MM.1S (cell line): ENCODE data around the gene C1orf198.

Experiments
- DNase-seq: peaks from one replicate; pipeline ENCODE4 v3.0.0-alpha.2; 2015
- H2AFZ ChIP-seq: fragments of 300-600 bp; sonication (generic); 2 replicates; pipeline ENCODE4 v1.6.0; 2016; ENCODE audit warnings: antibody characterized with exemption, low read length
- H3F3A ChIP-seq: fragments of 300-600 bp; sonication (generic); 2 replicates; pipeline ENCODE4 v1.6.1; 2016; ENCODE audit warnings: mild to moderate bottlenecking, antibody characterized with exemption, low read length, moderate library complexity, mixed read lengths; ENCODE audit not compliant: insufficient read depth
- H3K27ac ChIP-seq: fragments of 300-600 bp; sonication (generic); 2 replicates; pipeline ENCODE4 v1.5.1; 2016; ENCODE audit warnings: mild to moderate bottlenecking, low read length
- H3K27me3 ChIP-seq: fragments of 300-600 bp; sonication (generic); replicated peaks from 2 replicates; pipeline ENCODE4 v1.6.0; 2016; ENCODE audit warnings: low read length; ENCODE audit not compliant: insufficient read depth
- H3K36me3 ChIP-seq: fragments of 300-600 bp; sonication (generic); replicated peaks from 2 replicates; pipeline ENCODE4 v1.6.1; 2016; ENCODE audit warnings: mild to moderate bottlenecking, low read length, mixed read lengths; ENCODE audit not compliant: insufficient read depth
- H3K4me1 ChIP-seq: fragments of 300-600 bp; sonication (generic); 2 replicates; pipeline ENCODE4 v1.6.1; 2016; ENCODE audit warnings: low read length, mixed read lengths
- H3K4me2 ChIP-seq: fragments of 300-600 bp; sonication (generic); 2 replicates; pipeline ENCODE4 v1.6.0; 2016; ENCODE audit warnings: low read depth, low read length
- H3K4me3 ChIP-seq: fragments of 300-600 bp; sonication (generic); 2 replicates; pipeline ENCODE4 v1.5.1; 2016; ENCODE audit warnings: low read length, mixed read lengths
- H3K79me2 ChIP-seq: fragments of 300-600 bp; sonication (generic); 2 replicates; pipeline ENCODE4 v1.6.1; 2016; ENCODE audit warnings: mixed run types, low read length, mixed read lengths
- H3K9ac ChIP-seq: fragments of 300-600 bp; sonication (generic); 2 replicates; pipeline ENCODE4 v1.6.1; 2016; ENCODE audit warnings: low read length, mixed read lengths
- H3K9me2 ChIP-seq: fragments of 300-600 bp; sonication (generic); replicated peaks from 2 replicates; pipeline ENCODE4 v1.6.1; 2016; ENCODE audit warnings: mild to moderate bottlenecking, low read length, mixed read lengths; ENCODE audit not compliant: insufficient read depth
- H3K9me3 ChIP-seq: fragments of 300-600 bp; sonication (generic); replicated peaks from 2 replicates; pipeline ENCODE4 v1.6.1; 2016; ENCODE audit warnings: mild to moderate bottlenecking, low read length, mixed read lengths; ENCODE audit not compliant: insufficient read depth
- H4K20me1 ChIP-seq: fragments of 300-600 bp; sonication (generic); 2 replicates; pipeline ENCODE4 v1.6.1; 2016; ENCODE audit warnings: mild to moderate bottlenecking, low read length, moderate library complexity, mixed read lengths; ENCODE audit not compliant: insufficient read depth
- EZH2 ChIP-seq: fragments of 300-600 bp; sonication (generic); optimal IDR thresholded peaks from 2 replicates; pipeline ENCODE3; 2017; ENCODE audit warnings: low read depth, mild to moderate bottlenecking, antibody characterized with exemption, low read length, mixed read lengths
- EZH2phosphoT487 ChIP-seq: fragments of 300-600 bp; sonication (generic); IDR thresholded peaks from 2 replicates; pipeline ENCODE4 v1.6.1; 2018; ENCODE audit warnings: antibody characterized with exemption, low read length
- TF ChIP-seq, protein P1 (sequence below): fragments of 300-600 bp; sonication (generic); IDR thresholded peaks from 2 replicates; pipeline ENCODE4 v1.5.1; 2016; ENCODE audit warnings: antibody characterized with exemption, low read length, mixed read lengths

The C1orf198 gene

DNA sequence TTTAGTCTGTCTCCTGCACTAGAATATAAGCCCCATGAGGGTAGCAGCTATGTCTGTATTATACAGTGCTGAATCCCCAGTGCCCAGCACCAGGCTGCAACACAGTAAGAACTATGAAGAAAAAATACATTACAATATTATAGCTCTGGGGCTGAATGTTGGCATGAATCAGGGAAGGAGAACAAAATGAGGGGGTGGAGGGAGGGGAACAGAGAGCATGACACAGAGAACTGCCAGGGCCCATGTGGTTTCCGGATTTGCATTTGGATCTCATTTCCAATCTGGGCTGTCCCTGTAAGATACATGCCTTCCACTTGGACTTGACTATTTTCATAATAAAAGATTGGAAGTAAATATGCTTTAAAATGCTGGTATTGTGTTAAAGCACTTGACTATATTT is 35.8 kb downstream of the C1orf198 start:
- Histone ChIP-seq H2AFZ (no peak overlapping the region), H3K36me3 (no peaks in the 10 kb centered on the region), H3K4me3 (no peak overlapping the region), H3K9ac (no peak overlapping the region), H3K4me1 (peaks cover 18% of the 10 kb centered on the region), H3K27ac (no peak overlapping the region), H3K79me2 (no peaks in the 10 kb centered on the region), H3K9me3 (no peaks in the 10 kb centered on the region), H3K27me3 (no peaks in the 10 kb centered on the region), H4K20me1 (no peaks in the 10 kb centered on the region), H3K4me2 (no peak overlapping the region), H3K9me2 (no peaks in the 10 kb centered on the region), H3F3A (peaks cover 16% of the 10 kb centered on the region)
- DNase-seq: no peak
- no peak for TF ChIP-seq EZH2
- TF ChIP-seq, protein P1, sequence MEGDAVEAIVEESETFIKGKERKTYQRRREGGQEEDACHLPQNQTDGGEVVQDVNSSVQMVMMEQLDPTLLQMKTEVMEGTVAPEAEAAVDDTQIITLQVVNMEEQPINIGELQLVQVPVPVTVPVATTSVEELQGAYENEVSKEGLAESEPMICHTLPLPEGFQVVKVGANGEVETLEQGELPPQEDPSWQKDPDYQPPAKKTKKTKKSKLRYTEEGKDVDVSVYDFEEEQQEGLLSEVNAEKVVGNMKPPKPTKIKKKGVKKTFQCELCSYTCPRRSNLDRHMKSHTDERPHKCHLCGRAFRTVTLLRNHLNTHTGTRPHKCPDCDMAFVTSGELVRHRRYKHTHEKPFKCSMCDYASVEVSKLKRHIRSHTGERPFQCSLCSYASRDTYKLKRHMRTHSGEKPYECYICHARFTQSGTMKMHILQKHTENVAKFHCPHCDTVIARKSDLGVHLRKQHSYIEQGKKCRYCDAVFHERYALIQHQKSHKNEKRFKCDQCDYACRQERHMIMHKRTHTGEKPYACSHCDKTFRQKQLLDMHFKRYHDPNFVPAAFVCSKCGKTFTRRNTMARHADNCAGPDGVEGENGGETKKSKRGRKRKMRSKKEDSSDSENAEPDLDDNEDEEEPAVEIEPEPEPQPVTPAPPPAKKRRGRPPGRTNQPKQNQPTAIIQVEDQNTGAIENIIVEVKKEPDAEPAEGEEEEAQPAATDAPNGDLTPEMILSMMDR: no peak
- no peak for TF ChIP-seq EZH2phosphoT487

GRCh38 chr1:230831771-230832170 is 36.5 kb downstream of the C1orf198 start:
- DNase-seq: no peak
- Histone ChIP-seq H3K27ac (no peak overlapping the region), H3K27me3 (no peaks in the 10 kb centered on the region), H3K4me3 (no peak overlapping the region), H3K9ac (no peak overlapping the region), H3K36me3 (no peaks in the 10 kb centered on the region), H3K9me2 (no peaks in the 10 kb centered on the region), H3K4me1 (peaks cover 11% of the 10 kb centered on the region), H4K20me1 (no peaks in the 10 kb centered on the region), H3K79me2 (no peaks in the 10 kb centered on the region), H3K9me3 (no peaks in the 10 kb centered on the region), H2AFZ (no peak overlapping the region), H3K4me2 (no peak overlapping the region), H3F3A (peaks cover 10% of the 10 kb centered on the region)
- TF ChIP-seq EZH2 (no peak), EZH2phosphoT487 (no peak)
- TF ChIP-seq, protein P1: no peak

DNA sequence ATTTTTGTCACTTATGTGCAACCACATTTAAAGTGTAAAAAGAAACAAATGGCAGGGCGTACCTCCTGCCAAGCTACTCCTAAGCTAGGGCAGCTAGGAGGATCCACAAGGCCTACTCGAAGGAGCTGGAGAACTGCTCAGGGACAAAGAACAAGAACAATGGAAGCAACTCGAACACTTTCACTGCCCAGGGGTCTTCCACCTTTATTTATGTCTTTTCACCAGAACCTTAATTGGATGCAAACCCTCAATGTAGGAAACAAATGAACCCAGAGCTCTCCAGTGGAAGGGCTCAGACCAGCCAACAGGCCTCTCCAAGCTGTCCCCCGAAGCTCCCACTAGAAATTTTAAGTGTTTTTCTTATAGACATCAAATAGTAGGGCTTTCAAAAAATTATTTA is 39.9 kb downstream of the C1orf198 start:
- Histone ChIP-seq H3F3A (no peaks in the 10 kb centered on the region), H4K20me1 (no peaks in the 10 kb centered on the region), H2AFZ (no peak overlapping the region), H3K9me2 (no peaks in the 10 kb centered on the region), H3K4me1 (peaks cover 16% of the 10 kb centered on the region), H3K27me3 (no peaks in the 10 kb centered on the region), H3K9me3 (no peaks in the 10 kb centered on the region), H3K4me2 (no peak overlapping the region), H3K27ac (no peak overlapping the region), H3K79me2 (no peaks in the 10 kb centered on the region), H3K9ac (no peak overlapping the region), H3K36me3 (no peaks in the 10 kb centered on the region), H3K4me3 (no peak overlapping the region)
- DNase-seq: no peak
- TF ChIP-seq, protein P1: no peak
- TF ChIP-seq EZH2 (no peak), EZH2phosphoT487 (no peak)
